Activated CD4-positive, alpha-beta T cell treated with anti-CD3 and anti-CD28 coated beads for 1 hour (primary cell): ENCODE data around the gene XPNPEP3.

Experiments used
- DNase-seq: peaks from one replicate; pipeline ENCODE4 v3.0.0-alpha.2; 2020

XPNPEP3 gene

GRCh38 chr22:40951795-40952605 is 95.1 kb downstream of the XPNPEP3 start:
- DNase-seq = no peak

DNA sequence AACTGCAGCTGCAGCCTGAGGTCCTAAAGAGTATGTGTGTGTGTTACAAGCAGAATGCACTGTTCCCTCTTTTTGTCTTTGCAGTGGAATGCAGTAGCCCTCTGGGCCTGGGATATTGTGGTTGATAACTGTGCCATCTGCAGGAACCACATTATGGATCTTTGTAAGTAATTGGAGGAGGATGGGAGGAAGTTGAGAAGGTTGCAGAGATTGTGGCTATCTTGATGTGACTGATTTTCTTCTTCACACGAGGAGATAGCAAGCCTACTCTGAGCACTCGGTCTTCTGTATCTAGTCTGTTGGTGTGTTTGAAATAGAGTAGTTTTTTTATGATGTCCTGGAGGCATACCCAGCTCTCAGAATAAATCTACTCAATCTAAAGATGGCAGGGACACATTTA is 96.5 kb downstream of the XPNPEP3 start:
- no peak for DNase-seq

GRCh38 chr22:40954113-40954512 is 97.2 kb downstream of the XPNPEP3 start:
- no peak for DNase-seq

- no peak for DNase-seq
These were observed 98.6 kb downstream of the XPNPEP3 start for GRCh38 chr22:40955571-40955970.

DNA sequence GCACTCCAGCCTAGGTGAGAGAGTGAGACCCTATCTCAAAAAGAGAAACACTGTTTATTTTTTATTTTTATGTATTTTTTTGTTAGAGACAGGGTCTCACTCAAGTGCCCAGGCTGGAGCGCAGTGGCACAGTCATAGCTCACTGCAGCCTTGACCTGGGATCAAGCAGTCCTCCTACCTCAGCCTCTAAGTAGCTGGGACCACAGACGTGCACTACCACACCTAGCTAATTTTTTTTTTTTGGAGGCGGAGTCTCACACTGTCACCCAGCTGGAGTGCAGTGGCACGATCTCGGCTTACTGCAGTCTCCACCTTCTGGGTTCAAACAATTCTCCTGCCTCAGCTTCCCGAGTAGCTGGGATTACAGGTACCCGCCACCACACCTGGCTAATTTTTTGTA is 100.7 kb downstream of the XPNPEP3 start:
- DNase-seq = no peak

GRCh38 chr22:40958299-40958698 is 101.4 kb downstream of the XPNPEP3 start:
- no peak for DNase-seq

GRCh38 chr22:40960145-40960544 is 103.2 kb downstream of the XPNPEP3 start:
- no peak for DNase-seq

DNA sequence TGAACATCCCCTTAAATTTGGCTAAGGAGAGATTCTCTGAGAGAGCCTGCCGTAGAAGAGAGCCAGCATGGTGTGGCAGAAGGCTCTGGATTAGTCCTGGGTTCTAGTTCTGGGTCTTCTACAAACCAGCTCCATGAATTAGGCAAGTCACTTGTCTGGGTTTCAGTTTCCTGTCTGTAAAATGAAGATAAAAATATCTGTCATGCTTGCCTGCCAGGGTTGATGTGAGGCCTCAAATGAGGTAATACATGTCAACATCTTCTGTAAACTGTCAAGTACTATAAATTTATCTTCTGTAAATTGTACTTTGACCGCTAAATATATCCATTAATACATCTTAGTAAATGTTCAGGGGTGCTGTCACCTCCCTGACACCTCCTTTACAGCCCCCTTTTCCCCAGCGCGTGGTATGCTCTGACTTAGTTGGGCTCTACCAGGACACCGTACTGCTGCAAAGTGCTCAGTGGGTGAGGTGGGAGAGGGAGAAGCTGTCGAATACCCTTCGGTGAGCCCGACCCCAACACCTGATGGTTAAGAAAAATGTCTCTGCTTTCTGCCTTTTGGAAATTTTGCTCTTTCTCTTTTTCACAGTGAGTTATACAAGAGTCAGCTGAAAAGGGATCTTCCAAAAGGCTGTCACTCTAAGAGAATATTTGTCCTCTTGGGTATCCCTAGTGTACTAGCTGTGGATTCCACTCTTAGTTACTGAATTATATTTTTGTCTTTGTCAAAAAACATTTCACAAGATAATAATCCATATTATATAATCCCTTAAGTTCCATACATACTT is 109.2 kb downstream of the XPNPEP3 start:
- DNase-seq = no peak

DNA sequence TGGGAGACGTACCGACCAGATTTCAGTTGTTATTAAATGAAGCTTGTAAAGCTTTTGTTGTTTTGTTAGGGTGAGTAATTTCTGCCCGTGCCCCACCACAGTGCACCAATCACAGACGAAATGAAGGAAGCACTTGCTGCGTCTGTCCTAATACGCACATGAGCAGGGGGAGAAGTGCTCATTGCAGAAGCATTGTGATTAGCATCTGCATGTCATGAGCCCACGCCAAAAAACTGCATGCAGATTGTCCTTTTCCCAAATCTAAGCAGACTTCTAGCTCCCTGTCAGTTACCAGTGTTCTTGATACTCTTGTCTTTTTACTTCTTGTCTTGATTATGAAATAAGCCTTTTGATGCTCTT is 109.8 kb downstream of the XPNPEP3 start:
- DNase-seq = no peak

DNA sequence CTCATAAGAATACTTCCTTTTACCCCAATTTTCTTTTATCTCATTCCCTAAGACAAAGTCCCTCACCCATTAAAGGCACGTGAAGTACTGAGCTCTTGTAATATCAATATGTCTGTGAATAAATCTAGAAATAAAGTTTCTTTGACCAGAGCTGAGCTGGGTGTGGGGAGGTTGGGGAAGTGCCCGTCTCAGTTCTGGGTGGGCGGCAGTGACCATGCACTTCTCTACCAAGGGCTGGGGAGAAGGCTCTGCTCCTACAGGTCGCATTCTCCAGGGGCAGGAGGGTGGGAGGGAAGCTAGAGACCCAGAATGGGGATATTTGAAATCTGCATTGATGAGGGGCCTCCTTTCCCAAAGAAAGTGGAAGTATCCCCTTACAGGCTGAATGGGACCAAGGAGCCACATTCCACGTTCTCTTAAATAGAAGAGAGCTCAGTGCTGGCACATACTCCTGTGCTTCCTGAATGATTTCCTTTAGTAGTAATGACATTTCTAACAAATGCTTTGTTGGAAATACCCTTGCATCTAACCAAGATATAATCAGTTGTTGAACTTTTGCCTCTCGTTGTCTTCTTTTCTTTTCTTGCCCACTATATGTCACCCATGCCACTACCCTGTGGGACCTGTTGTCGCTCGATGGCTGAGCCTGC is 110.3 kb downstream of the XPNPEP3 start:
- DNase-seq = no peak

DNA sequence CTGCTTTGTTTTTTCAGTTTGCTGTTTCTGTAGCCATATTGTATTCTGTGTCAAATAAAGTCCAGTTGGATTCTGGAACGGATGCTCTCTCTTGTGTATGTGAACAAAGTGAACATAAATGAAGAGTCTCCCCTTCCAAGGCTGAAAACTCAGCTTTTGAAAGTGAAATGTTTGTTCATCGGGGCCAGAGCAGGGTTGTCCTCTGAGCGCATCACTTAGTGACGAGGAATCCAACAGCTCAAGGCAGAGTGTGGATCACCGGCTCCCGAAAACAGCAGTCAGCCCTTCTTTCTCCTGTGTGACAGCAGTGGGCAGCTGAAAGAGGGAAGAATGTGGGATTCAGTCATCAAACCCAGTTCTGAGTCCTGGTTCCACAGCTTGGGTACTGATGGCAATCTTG is 115.6 kb downstream of the XPNPEP3 start:
- no peak for DNase-seq

- DNase-seq = no peak
These were observed 116.2 kb downstream of the XPNPEP3 start for GRCh38 chr22:40973144-40973543.

GRCh38 chr22:40975366-40975765 is 118.4 kb downstream of the XPNPEP3 start:
- no peak for DNase-seq

- DNase-seq = no peak
These were observed 120.1 kb downstream of the XPNPEP3 start for GRCh38 chr22:40976866-40977700.

- DNase-seq = no peak
These were observed 122.2 kb downstream of the XPNPEP3 start for GRCh38 chr22:40979198-40979597.

GRCh38 chr22:40979871-40980270 is 122.9 kb downstream of the XPNPEP3 start:
- no peak for DNase-seq
